K562 (cell line): ENCODE data around the gene DNAH1.

ENCODE experiments used
- CEBPB ChIP-seq: fragments of 450-650 bp; IDR thresholded peaks from 2 replicates; pipeline ENCODE4 v1.6.1; 2016; ENCODE audit warnings: missing genetic modification characterization, missing compliant biosample characterization
- EZH2 ChIP-seq: IDR thresholded peaks from 2 replicates; pipeline ENCODE4 v1.6.1; 2012; ENCODE audit warnings: low read depth, mild to moderate bottlenecking, inconsistent platforms, low read length, borderline replicate concordance
- ILK ChIP-seq: fragments of 450-650 bp; IDR thresholded peaks from 2 replicates; pipeline ENCODE4 v1.6.1; 2016; ENCODE audit warnings: missing genetic modification characterization, low read depth, mild to moderate bottlenecking, missing compliant biosample characterization, moderate library complexity, borderline replicate concordance
- LCOR ChIP-seq: sonication (generic); formaldehyde crosslinking; IDR thresholded peaks from 2 replicates; pipeline ENCODE4 v1.8.0; 2022; ENCODE audit warnings: mild to moderate bottlenecking, missing genetic modification reagents
- TF ChIP-seq, protein P1 (sequence below): fragments of 450-650 bp; formaldehyde crosslinking; IDR thresholded peaks from 2 replicates; pipeline ENCODE4 v1.4.0; 2022; ENCODE audit warnings: mild to moderate bottlenecking, moderate library complexity

DNA sequence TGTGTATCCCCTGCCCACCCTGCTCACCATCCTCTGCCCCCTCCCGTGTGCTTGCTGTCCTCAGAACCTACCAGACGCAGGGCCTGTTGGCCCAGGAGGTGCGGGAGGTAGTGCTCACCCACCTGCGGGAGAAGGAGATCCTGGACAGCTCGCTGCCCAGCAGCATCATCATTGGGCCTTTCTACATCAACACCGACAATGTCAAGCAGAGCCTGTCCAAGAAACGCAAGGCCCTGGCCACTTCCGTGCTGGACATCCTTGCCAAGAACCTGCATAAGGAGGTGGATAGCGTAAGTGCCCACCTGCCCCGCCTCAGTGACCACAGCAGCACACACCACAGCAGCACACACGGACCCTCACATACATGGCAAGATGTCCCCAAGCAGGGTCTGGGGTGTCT, 33.0 kb downstream of the DNAH1 start:
- TF ChIP-seq ILK (tag) (no peak), EZH2 (no peak), CEBPB (tag) (no peak), LCOR (CRISPR knock-in tag) (no peak)
- TF ChIP-seq, protein P1, sequence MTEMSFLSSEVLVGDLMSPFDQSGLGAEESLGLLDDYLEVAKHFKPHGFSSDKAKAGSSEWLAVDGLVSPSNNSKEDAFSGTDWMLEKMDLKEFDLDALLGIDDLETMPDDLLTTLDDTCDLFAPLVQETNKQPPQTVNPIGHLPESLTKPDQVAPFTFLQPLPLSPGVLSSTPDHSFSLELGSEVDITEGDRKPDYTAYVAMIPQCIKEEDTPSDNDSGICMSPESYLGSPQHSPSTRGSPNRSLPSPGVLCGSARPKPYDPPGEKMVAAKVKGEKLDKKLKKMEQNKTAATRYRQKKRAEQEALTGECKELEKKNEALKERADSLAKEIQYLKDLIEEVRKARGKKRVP: no peak
